Measurements from ENCODE around the gene PLA2G4B.

GRCh38 chr15:41819455-41820050 lies 19.1 kb upstream of the PLA2G4B start:
- TF ChIP-seq CTCF (IDR thresholded peaks at IDR 0.05; ENCODE audit: low read depth, low read length): no peak
- no peak for TF ChIP-seq EZH2phosphoT487 (IDR thresholded peaks at IDR 0.05; ENCODE audit: low read depth)
